GM18498 (cell line): ENCODE measurements around the gene RGS6.

Source experiments
- ATAC-seq: cut with Tn5 transposase; IDR thresholded peaks from one replicate; pipeline ENCODE4 v1.9.1; 2021; ENCODE audit warnings: mild to moderate bottlenecking, moderate library complexity; ENCODE audit not compliant: unreplicated experiment

The RGS6 gene

GRCh38 chr14:72217135-72217534, 284.9 kb downstream of the RGS6 start:
- no peak for ATAC-seq

- no peak for ATAC-seq
Measured at GRCh38 chr14:72222046-72222445, 289.8 kb downstream of the RGS6 start.

GRCh38 chr14:72236629-72237028, 304.4 kb downstream of the RGS6 start:
- ATAC-seq = no peak

GRCh38 chr14:72237722-72238666, 305.8 kb downstream of the RGS6 start:
- no peak for ATAC-seq

GRCh38 chr14:72243309-72244293, 311.4 kb downstream of the RGS6 start:
- no peak for ATAC-seq

GRCh38 chr14:72247896-72248465, 315.8 kb downstream of the RGS6 start:
- ATAC-seq = no peak

- no peak for ATAC-seq
Measured at GRCh38 chr14:72253503-72253902, 321.3 kb downstream of the RGS6 start.

- ATAC-seq = no peak
Measured at GRCh38 chr14:72254202-72254936, 322.1 kb downstream of the RGS6 start.

GRCh38 chr14:72254937-72255472, 322.8 kb downstream of the RGS6 start:
- no peak for ATAC-seq

GRCh38 chr14:72256055-72256454, 323.8 kb downstream of the RGS6 start:
- no peak for ATAC-seq

GRCh38 chr14:72261068-72261467, 328.8 kb downstream of the RGS6 start:
- ATAC-seq = no peak

- no peak for ATAC-seq
Measured at GRCh38 chr14:72262771-72263170, 330.5 kb downstream of the RGS6 start.

GRCh38 chr14:72264716-72265115, 332.5 kb downstream of the RGS6 start:
- ATAC-seq = no peak

GRCh38 chr14:72270147-72270727, 338.0 kb downstream of the RGS6 start:
- no peak for ATAC-seq

- ATAC-seq = no peak
Measured at GRCh38 chr14:72270749-72271148, 338.5 kb downstream of the RGS6 start.

GRCh38 chr14:72275242-72275641, 343.0 kb downstream of the RGS6 start:
- ATAC-seq = no peak

- ATAC-seq = no peak
Measured at GRCh38 chr14:72278316-72278715, 346.1 kb downstream of the RGS6 start.

- no peak for ATAC-seq
Measured at GRCh38 chr14:72284176-72284575, 351.9 kb downstream of the RGS6 start.

- ATAC-seq = no peak
Measured at GRCh38 chr14:72290241-72290640, 358.0 kb downstream of the RGS6 start.
